ENCODE data around the gene LRRC28. TPM values are rescaled to one million over a fixed set of nuclear protein-coding genes. Genes with fewer than 3 reads are reported as not detected.

Gene LRRC28
- polyA plus RNA-seq, 1 donor = 18.7 TPM

GRCh38 chr15:99305761-99306505, 54.7 kb downstream of the LRRC28 start:
- DNase-seq (ENCODE audit: low read depth) = peak; percentile 4

- no peak for DNase-seq (ENCODE audit: low read depth)
These were observed 55.5 kb downstream of the LRRC28 start for GRCh38 chr15:99306694-99307338.

- no peak for DNase-seq (ENCODE audit: low read depth)
These were observed 56.5 kb downstream of the LRRC28 start for GRCh38 chr15:99307735-99308134.

DNA sequence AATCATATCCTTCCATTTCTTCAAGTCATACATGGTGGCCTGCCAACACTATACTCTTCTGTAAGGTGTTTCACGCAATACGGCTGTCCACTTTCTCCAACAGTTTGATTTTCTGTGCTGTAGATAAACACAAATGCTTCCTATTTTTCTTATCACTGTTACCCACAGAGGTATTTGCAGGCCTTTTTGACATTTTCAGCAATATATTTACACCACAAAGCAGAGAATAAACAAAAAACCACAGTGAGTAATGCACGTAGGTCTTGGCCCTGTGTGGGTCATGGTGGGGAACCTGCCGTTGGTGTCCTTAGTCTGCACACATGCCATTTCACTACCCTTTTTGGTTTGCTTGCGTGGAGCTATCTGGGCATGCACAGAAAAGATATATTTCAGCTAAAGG, 59.5 kb downstream of the LRRC28 start:
- no peak for DNase-seq (ENCODE audit: low read depth)

DNA sequence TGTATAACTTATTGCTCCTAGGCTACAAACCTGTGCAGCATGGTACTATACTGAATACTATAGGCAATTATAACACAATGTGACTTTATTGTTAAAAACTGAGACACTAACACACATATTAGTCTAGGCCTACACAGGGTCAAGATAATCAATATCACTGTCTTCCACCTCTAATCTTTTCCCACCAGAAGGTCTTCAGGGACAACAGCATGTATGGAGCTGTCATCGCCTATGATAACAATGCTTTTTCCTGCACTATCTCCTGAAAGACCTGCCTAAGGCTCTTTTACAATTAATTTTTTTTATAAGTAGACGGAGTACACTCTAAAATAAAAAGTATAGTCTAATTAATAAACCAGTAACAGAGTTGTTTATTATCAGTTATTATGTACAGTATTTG, 60.9 kb downstream of the LRRC28 start:
- no peak for DNase-seq (ENCODE audit: low read depth)

- no peak for DNase-seq (ENCODE audit: low read depth)
These were observed 61.5 kb downstream of the LRRC28 start for GRCh38 chr15:99312794-99313193.

DNA sequence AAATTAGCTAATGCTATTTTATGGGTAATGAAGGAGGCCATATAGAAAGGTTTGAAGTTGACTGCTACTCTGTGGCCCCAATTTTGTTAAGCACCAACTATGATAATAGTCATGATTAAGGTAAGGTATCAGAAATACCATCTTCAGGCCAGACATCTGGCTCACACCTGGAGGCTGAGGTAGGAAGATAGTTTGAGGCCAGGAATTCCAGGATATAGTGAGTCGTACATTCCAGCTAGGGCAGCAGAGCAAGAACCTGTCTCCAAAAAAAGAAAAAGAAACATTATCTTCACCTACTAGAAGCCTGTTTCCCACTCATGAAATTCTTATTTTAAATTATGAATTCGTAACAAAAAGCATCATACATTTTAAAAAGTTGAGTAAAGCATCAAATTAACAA, 64.4 kb downstream of the LRRC28 start:
- no peak for DNase-seq (ENCODE audit: low read depth)

DNA sequence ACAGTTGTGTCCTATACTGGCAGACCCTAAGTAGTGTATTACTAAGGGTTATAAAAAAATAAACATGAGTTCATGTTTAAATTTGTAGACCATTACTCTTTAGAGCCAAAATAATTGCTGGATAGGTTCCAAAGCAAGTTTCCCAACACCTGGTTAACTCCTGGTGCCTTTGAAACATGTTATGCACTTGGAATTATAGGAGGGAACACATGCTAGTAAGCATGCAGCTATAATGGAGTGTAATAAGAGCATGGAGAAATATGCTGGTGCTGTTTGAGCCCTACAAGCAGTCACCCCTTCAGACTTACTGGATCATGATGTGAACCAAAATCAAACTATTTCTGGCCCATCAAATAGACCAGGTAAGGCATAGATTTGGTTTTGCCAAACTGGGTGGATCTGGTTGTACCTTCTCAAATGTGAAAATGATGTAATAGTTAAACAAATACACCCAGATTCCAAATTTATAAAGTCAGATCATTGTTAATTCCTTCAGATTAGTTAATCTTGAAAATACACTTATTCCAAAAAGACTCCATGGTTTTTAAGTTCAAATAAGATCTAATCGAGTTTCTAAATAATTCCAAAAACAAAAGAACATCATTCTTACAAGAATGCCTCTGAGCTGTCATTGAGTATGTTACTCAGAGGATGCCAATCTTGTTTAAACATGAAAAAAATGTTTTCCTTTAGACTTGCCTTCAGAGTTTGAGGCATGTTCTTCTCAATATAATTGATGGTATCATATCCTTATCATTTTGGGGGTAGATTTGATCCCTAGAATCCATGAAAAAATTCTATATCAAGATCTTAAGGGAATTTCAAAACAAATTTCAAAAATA, 69.3 kb downstream of the LRRC28 start:
- DNase-seq (ENCODE audit: low read depth) = no peak

- peak; percentile 8 for DNase-seq (ENCODE audit: low read depth)
These were observed 70.2 kb downstream of the LRRC28 start for GRCh38 chr15:99321468-99321867.

DNA sequence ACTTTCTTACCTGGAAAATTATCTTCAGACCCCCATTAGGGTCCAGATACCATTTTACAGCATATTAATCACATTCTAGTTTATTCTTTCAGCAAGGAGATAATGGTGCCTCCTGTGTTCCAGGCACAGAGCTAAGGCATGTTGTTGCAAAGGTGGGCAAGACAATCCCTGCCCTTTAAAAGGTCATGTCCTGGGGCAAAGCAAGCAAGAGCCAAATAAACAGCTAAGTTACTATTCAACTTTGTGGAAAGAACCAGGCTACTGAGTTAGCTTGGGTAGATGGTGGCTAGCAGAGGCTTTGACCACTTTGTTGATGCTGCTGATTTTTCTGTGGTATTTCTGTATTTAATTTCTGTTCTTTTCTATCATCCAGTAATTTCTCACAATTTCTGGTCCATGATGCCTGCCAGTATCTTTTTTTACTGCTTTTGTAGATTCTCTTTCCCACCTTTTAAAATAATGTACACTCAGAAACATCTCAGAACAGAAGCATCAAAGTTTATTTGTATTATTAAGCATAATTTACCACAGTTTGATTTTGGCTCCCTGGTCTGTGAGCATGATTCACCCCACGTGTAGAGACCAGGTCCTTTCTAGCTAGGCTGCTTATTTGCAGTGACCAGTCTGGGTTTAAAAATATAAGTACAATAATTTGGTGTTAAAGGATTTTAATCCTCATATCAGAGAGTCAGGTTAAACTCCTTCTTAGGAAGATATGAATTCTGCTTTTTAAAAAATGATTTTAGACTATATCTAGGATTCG, 71.5 kb downstream of the LRRC28 start:
- no peak for DNase-seq (ENCODE audit: low read depth)

GRCh38 chr15:99324082-99324620, 72.9 kb downstream of the LRRC28 start:
- peak; percentile 4 for DNase-seq (ENCODE audit: low read depth)

DNA sequence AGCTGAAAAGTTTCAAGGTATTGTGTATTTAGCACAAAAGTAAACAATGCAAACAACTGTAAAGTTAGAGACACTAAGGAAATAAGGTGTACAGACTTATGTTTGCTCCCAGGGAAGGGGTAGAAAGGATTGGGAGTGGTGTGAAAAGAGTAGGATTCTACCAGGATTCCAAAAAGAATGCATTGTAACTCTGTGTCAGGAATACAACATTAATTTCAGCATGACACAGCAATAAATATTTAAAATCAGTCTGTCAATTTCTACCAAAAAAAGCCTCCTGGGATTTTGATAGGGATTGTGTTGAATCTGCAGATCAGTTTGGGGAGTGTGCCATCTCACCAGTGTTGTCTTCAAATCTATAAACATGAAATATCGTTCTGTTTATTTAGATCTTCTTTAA, 73.4 kb downstream of the LRRC28 start:
- no peak for DNase-seq (ENCODE audit: low read depth)

GRCh38 chr15:99326235-99326634, 75.0 kb downstream of the LRRC28 start:
- no peak for DNase-seq (ENCODE audit: low read depth)

- DNase-seq (ENCODE audit: low read depth) = no peak
These were observed 77.1 kb downstream of the LRRC28 start for GRCh38 chr15:99328106-99329072.

- DNase-seq (ENCODE audit: low read depth) = no peak
These were observed 80.1 kb downstream of the LRRC28 start for GRCh38 chr15:99331381-99331780.

GRCh38 chr15:99333413-99333812, 82.1 kb downstream of the LRRC28 start:
- DNase-seq (ENCODE audit: low read depth) = no peak

GRCh38 chr15:99333981-99334380, 82.7 kb downstream of the LRRC28 start:
- DNase-seq (ENCODE audit: low read depth) = no peak

- DNase-seq (ENCODE audit: low read depth) = no peak
These were observed 84.2 kb downstream of the LRRC28 start for GRCh38 chr15:99335508-99335907.

DNA sequence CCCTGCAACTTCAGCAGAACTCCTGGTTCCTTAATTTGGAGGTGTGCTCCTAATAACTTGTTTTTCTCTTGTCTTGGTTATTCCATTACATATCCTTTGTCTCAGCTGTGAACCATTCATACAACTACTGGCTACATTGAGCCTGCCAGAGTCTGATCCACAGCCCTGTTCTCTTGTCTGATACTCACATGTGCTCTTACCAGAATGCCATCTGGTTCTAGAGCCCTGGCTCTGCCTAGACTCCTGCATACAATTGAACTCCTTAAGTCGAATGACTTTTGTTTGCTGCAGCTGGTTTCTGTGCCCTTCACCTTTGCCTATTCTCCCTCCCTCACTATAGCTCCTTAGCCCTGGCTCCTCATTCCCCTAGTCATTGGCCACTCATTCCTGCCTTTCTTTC, 85.5 kb downstream of the LRRC28 start:
- no peak for DNase-seq (ENCODE audit: low read depth)

DNA sequence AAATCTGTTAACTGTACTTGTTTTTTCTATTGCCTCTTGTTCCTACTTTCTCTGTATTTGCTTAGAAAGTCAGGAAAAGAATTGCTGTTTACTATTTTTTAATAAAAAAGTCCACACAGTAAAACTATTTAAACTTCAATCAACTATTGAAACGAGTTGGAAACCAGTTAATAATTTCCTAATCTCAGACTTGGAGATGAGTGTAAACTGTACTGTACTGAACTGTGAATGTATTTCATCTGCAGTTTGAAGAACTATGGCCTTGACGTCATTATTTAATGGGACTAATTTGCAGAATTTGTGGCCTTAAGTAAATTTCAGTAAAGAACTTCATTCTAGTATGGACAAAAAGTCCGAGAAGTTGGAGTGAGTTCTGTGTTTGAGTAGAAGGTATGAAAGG, 89.1 kb downstream of the LRRC28 start:
- no peak for DNase-seq (ENCODE audit: low read depth)

All from forelimb muscle (tissue), 1 donor.